GM21447 (cell line): Measurements from ENCODE around the gene EGFL7.

Experiments used
- ATAC-seq: cut with Tn5 transposase; IDR thresholded peaks from one replicate; pipeline ENCODE4 v1.9.1; 2021; ENCODE audit not compliant: unreplicated experiment

The EGFL7 gene

DNA sequence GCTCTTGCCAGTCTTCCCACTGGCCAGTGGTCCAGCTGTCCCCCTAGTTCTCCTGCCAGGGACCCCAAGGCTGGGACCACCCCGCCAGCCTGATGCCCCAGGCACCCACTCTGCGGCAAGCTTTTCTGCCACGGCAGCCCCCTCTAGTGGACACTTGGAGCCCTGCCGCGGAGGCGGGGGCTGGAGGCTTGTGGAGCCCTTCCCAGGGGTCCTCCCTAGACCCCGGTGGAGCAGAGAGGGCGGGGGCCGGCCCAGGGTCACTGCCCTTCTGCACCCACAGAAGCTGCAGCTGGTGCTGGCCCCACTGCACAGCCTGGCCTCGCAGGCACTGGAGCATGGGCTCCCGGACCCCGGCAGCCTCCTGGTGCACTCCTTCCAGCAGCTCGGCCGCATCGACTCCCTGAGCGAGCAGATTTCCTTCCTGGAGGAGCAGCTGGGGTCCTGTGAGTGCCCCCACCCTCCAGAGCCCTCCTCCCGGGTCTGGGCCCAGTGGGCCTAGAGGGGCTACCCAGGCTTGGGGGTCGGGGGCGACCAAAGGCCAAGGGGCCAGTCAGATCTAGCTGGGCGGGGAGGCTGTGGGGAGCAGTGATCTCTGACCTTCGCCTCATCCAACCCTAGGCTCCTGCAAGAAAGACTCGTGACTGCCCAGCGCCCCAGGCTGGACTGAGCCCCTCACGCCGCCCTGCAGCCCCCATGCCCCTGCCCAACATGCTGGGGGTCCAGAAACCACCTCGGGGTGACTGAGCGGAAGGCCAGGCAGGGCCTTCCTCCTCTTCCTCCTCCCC is 9.1 kb downstream of the EGFL7 start:
- ATAC-seq: no peak

DNA sequence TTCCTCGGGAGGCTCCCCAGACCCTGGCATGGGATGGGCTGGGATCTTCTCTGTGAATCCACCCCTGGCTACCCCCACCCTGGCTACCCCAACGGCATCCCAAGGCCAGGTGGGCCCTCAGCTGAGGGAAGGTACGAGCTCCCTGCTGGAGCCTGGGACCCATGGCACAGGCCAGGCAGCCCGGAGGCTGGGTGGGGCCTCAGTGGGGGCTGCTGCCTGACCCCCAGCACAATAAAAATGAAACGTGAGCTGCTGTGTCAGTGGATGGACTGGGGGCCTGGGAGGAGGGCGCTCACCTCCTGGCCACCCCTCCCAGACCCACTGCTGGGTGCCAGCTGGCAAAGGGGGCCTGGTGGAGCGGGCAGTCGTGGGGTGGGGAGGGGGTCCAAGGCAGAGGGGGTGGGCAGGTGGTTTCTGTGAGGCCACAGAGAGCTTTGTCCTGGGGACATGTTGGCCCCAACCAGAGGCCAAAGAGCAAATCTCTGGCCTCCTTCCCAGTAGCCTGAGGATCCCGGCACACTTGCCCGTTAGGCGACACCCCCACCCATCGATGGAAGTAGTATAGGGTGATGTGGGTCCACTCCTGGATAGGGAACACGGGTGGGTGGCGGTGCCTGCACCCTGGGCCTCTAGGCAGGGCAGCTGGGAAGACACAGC is 9.8 kb downstream of the EGFL7 start:
- ATAC-seq: no peak

DNA sequence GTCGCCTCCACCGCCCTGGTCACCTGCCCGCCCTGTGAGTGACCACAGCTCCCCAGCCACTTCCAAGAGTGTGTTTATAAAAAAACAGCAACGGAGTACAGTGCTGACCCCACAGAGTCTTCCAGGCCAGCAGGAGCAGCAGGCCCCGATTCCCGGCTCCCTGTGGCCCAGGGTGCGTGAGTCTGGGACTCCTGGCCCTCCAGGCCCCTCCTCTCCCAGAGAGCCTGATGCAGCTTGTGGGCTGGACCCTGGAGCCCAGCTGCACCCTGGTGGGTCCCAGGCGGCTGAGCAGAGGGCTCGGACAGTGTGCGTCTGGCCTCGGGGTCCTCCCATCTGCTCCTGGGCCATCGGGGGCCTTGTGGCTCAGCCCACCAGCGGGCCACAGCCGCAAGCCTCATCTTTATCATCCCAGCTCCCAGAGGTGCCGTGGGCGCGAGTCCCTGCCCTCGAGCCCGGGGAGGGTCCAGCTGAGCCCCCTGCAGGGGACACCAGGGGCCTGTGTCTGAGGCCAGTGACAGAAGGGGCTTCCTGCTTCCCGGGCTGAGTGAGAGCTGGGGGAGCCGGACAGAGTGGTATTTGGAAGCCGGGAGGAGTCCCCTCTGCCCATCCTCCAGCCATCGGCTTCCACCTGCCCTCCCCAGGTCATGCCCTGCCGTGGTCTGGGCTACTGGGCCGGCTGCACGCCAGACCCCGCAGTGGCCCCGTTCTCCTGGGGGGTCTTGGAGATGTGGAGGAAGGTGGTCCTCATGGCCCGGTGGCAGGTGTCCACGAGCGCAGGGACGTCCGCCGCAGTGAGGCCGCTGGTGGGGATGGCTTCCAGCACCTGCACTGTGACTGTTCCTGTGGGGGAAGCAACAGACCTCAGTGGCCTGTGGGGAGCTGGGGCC is 10.6 kb downstream of the EGFL7 start:
- no peak for ATAC-seq

DNA sequence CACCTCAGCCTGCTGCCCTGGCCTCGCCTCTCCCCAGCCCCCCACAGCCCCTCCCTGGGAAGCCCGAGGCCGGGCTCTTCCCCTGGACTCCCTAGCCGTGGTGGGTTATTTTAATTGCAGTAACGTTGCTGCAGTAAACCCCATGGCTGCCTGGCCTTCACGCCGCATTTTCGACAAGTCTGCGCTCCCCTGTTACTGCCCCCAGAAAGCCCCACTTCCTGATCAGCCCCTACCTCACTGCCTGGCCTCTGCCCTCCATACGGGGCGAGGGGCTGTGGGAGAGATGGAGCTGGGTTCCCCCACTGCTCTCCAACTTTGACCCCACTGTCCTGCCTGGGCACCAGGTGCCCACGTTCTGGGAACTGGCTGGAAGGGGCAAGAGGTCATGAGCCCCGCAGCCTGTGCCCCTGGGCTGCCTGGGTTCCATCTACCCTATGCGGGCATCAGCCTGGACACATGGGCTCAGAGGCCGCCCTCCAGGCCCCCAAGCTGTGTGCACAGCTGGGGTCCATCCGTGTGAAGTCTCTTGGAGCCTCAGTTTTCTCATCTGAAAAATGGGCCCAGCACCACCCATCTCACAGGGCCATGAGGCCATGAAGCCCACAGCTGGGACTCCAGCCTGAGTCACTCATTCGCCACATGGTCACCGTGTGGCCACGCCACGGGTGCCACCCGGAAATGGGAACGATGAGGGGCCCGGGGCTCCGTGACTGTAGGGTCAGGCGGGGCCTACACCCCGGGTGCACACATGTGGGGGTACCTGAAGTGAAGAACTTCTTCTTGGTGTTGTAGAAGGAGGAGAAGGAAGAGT is 11.5 kb downstream of the EGFL7 start:
- no peak for ATAC-seq

DNA sequence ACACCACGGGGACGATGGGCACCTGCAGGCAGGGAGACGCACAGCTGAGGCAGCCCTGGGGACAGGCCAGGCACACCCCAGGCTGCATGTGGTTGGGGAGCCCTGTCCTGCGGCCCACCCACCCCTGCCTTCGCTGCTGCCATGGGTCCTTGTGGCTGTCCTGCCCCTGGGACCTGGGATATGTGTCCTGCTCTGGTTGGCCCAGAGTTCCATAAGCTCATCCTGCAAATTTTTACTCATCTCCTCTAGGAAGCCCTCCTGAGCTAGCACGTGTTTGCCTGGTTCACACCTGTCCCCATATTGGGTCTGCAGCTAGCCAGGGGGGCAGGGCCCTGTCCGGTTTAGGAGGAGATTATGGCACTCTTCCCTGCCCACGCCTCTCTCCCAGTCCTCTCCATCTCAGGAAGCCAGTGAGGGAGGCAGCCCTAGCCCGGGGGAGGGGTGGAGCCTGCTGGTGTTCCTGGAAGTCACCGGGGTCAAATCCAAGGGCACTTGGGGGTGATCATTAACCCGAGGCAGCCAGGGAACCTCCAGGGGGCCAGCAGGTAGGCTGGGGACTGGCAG is 12.2 kb downstream of the EGFL7 start:
- ATAC-seq: no peak

DNA sequence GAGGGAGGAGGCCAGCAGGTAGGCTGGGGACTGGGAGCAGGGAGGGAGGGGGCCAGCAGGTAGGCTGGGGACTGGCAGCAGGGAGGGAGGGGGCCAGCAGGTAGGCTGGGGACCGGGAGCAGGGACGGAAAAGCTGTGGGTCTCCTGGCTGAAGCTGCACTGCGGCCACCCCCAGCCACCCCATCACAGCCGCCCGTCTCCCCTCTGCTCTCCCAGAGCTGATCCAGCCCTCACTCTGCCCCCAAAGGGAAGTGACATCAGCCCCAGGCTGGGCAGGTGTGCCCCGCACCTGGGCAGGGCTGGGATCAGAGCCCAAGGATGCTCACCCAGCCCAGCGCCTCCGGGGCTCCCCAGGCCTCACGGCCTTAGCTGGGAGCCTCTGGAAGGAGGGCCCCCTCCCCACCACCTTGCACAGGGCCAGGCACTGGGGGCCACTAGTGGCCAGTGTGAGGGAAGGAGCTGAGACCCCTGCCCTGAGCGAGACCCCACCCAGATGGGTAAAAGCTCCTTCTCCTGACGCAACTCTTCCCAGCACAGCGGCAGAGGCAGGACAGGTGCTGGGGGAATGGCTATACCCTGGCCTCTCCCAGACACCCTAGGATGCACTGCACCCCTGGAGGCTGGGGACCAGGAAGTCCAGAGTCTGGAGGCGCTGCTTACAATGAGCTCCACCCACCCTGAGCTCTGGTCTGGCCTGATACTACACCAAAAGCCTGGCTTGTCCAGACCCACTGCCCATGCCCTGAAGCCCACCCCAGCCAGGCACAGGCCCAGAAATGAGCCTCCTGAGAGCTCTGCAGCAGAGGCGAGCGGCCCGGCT is 13.0 kb downstream of the EGFL7 start:
- no peak for ATAC-seq

DNA sequence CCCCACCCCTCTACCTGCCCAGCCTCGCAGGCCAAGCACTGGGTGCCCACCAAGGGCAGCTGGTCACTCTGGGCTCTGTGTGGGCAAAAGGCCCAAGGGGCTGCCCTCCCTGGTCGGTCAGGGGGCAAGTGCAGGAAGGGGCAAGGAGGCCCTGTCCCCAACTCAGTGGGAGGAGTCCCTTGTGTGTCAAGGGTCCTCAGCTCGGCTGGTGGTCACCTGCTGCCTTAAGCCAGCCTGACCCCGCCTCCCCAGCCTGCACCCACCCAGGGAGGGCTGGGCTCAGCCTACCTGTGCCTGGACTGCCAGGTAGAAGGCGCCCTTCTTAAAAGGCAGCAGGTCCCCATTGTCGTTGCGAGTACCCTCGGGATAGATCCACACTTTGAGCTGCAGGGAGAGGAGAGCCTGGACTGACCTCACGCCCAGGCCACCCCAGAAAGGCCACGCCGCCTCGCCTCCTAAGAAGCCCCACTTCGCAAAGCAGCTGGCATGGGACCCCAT is 13.6 kb downstream of the EGFL7 start:
- no peak for ATAC-seq

DNA sequence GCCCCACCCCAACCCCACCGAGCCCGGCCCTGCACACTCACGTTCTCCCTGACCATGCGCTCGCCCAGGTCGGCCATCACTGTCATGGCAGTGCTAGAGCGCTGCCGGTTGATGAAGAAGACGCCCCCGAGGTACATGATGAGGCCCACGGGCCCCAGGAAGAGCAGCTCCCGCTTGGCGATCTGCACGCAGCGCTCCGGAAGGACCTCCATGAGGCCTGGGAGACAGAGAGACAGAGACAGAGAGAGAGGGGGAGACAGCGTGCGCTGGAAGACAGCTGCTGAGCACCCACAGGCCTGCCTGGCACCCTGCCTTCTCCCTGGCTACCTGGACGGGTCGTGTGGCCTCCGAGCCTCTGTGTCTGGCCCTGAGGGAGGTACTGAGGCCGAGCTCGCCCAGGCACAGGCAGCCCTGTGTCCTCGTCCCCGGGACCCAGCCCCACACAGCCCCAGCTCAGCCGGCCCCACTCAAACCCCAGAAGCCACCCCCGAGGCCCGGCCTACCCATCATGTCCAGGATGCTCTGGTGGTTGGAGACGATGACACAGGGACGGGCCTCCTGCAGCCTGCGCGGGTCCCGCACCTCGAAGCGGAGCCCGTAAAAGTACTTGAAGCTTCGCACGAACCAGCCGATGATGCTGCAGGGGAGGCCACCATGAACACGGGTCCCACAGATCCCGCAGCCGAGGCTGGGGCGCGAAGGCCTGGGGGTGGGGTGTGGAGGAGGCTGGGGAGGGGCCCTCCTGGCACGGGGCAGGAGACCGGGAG is 14.4 kb downstream of the EGFL7 start:
- no peak for ATAC-seq

DNA sequence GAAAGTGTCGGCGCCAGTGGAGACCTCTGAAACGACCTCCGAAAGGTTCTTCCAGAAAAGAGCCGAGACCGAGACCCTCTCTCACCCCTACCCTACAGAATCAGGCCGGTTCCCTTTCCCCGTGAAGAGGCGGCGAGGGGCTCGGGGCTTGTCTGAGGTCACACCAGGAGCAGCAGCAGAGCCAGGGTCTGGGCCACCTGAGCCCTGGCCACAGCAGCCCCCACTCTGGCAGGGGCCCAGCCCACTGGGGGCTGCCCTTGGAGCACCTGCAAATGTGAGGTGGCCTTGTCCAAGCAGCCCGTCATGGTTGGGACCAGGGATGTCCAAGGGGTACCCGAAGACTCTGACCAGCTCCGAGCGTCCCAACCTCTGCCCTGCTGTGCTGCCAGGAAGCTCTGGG is 15.3 kb downstream of the EGFL7 start:
- ATAC-seq: no peak

DNA sequence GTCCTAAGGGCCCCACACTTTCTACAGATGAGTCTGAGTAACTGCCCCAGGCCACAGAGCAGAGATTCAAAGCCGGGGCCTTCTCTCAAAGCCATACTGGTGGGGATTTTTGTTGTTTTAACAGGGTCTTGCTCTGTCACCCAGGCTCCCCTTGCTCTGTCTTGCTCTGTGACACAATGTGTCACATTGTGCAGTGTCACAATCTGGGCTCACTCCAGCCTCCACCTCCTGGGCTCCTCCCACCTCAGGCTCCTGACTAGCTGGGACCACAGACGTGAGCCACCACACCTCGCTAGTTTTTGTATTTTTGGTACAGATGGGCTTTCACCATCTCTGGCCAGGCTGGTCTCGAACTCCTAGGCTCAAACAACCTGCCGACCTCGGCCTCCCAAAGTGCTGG is 15.9 kb downstream of the EGFL7 start:
- ATAC-seq: no peak

DNA sequence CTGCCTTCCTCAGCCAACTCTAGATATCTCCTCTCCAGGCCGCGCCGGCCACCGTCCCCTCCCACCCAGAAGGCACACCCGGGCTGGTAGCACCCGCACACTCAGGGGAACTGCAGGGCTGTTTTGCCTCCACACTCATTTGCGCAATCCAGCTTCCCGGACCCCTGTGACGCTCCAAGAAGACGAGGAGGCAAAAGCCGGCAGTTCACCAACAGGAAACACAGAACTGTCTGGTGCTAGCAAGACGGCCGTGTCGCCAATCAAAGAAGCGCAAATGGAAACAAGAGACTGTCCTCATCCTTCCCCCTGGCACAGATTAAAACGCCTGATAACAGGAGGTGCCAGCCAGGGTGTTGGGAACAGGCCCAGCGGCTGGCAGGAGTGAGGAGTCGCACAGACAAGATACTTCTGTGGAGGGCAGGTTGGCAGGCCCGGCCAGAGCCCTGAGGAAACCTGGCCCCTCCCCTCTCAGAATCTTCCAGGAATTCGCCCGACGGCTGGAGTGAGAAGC is 16.8 kb downstream of the EGFL7 start:
- no peak for ATAC-seq

DNA sequence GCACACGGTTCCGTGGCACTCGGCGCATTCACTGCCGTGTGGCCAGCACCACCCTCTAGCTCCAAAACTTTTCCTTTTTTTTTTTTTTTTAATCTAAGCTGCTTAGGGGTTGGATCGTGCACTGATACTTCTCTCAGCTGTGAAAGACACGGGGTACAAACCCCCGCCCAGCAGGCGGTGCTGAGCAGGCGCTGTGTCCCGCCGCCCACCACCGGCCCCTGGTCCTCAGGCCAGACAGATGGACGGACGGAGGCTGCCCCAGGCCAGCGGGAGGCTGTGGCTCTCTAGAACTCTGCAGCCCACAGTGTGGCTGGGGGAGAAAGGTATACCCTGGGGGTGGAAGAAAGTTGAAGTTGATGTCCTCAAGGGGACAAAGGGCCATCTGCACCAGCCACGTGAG is 18.3 kb downstream of the EGFL7 start:
- ATAC-seq: no peak

DNA sequence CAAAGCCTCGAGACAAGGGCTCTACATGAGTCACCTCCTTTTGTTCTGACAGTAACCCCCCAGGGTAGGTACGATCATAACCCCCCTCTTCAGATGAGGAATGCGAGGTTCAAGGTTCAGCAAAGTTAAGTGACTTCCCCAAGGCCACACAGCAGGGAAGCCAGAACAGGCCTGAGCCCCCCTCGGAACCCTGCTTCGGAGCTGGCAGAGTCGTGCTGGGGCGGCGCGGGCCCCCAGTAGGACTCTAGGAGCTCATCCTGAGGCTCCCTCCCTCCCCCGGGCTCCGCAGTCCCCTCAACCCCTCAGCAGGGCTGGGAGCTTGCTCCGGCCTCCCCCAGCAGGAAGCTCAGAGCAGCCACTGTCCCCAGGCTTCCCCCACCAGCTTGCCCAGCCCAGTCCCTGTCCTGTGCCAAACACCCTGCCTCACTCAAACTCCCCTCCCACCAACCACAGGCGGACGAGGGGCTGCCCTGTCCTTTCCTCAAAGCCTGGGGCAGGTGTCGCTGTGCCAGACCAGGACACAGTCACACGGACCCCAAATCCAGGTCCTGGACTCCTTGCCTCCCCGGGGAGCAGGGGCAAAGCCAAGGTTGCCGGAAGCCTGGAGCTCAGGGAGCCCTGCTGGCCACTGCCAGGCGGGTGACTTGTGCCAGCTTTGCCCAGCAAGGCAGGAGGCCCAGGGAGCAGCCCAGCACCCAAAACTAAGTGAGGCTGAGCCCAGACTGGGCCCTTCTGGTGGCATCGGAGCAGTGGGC is 19.4 kb downstream of the EGFL7 start:
- no peak for ATAC-seq

DNA sequence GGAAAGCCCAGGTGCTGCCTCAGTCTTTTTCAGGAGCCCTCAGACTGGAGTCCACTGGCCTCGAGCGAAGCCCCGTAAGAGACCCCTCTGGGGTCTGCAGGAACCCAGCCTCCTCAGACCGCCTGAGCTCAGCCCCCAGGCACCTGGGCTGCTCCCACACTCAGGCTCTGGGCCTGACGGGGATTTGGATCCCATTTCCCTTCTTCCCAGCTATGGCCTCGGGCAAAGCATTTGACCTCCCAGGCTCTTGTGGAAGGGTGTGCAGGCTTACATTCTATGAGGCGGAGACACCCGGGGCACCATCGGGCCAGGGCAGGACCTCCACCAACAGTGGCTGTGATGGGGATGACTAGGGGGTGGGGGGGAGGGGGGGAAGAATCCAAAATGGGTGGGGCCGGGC is 20.0 kb downstream of the EGFL7 start:
- no peak for ATAC-seq

DNA sequence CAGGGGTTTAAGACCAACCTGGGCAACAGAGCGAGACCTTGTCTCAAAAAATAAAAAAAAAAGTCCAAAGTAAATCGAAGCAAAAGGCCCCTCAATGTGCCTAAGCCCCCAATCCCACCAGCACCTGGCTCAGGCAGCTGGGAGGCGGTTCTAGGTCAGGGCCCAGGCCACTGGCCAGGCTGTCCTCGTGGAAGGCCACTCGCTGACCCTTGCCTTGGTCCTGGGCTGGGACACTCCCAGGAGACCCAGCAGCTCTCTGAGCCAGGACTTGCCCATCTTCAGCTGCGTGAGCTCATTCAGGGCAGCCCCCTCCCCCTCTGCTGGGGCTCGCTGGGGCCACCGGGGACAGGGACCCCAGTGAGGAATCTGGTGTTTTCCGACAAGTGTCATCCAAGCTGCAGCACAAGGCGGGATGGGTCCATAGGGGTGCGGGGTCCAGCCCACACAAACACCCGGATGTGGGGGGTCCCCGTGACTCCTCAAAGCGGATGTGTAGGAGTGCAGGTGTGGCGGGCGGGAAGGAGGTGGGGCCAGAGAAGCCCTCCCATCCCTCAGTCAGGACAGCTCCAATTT is 20.5 kb downstream of the EGFL7 start:
- no peak for ATAC-seq

DNA sequence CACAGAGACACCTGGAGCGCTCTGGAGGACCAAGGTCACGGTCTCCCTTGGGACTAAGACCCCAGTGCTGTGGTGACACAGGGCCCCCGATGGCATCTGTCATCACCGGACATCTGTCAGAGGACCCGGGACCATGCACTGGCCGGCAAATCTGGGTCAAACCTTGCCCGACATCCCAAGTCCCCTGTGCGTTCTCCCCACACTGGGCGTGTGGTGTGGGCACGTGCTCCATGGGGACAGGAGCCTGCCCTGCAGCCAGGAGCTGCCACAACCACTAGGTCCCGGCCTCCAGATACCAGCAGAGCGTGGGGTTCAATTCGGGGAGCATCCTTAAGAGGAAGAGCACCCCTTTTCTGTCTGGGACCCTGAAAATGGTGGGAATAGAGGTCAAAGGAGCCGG is 21.0 kb downstream of the EGFL7 start:
- no peak for ATAC-seq

DNA sequence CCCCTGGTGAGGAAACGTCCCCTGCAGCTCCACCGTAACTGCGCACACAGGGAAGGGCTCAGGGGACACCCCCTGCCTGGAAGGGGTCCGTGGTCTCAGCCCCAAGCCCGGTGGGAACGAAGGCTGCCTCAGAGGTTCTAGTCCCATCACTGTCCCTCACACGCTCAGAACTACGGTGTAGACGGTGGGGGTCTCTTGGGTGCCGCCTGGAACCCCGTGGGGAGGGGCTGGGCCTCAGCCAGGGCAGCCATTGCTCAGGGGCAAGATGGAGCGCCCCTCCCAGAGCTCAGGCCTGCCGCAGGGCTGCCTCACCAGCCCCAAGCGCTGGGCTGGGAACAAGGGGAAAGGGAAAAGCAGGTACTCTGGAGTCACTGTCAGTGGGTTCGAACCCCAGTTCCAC is 21.6 kb downstream of the EGFL7 start:
- no peak for ATAC-seq

DNA sequence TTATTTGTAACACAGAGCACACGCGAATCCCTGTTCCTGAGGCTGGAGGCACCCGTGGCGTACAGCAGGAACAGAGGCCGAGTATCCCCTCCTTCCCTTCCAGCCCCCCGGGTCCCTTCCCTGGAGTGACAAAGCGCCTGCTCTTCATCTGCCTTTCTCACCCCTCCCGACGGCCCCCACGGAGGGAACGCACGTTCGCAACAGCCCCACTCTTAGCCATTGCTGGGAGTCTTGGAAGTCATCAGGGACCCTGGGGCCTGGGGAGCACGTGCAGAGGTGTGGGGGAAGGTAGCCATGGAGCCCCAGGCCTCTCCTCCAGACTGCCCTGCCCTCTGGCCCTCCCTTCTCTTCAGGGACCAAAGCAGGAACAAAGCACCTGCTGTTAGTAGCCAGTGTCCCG is 22.1 kb downstream of the EGFL7 start:
- ATAC-seq: no peak
